ENCODE measurements around the gene KIDINS220.

DNA sequence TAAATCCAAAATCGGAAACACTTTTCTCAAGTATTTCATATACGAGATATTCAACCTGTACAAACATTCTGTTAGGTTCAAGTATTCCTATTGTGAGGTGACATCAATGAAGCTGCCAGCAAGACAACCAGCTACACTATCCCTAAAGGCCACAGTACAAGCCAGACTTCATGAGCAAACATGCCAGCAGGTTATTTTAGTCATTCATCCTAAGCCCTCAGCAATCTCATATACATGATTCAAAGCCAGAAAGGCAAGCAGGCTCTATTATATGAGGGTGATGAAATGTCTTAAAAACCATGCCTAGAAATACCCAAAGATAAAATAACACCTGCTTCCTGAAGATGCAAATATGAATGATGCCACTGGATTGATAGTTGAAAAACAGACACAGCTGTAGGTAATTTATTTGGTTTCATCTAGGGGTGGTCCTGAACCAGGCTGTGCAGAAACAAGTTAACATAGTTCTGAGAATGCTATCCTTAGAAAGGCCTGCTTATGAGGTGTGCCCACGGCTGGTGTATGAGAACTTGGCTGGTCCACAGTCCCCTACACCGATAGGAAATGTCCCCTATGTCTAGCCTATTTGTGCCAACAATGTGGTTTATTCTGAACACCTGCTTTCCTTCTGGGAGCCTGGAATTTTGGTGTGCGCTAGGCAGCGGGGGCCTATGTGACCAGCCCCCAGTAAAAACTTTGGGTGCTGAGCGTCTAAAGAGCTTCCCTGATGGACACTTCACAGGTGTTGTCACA, 48.2 kb upstream of the KIDINS220 start:
- no peak for TF ChIP-seq TAF1 (IDR thresholded peaks at IDR 0.05; ENCODE audit: low read depth)
- TF ChIP-seq RAD21 (IDR thresholded peaks at IDR 0.05; ENCODE audit: low read depth) = no peak
- TF ChIP-seq CEBPB (IDR thresholded peaks at IDR 0.05) = no peak
- no peak for TF ChIP-seq YY1 (IDR thresholded peaks at IDR 0.05; ENCODE audit: low read depth)
- TF ChIP-seq ZBTB7A (IDR thresholded peaks at IDR 0.05; ENCODE audit: low read depth) = no peak
- no peak for TF ChIP-seq NFIC (IDR thresholded peaks at IDR 0.05)
- TF ChIP-seq, protein P1, sequence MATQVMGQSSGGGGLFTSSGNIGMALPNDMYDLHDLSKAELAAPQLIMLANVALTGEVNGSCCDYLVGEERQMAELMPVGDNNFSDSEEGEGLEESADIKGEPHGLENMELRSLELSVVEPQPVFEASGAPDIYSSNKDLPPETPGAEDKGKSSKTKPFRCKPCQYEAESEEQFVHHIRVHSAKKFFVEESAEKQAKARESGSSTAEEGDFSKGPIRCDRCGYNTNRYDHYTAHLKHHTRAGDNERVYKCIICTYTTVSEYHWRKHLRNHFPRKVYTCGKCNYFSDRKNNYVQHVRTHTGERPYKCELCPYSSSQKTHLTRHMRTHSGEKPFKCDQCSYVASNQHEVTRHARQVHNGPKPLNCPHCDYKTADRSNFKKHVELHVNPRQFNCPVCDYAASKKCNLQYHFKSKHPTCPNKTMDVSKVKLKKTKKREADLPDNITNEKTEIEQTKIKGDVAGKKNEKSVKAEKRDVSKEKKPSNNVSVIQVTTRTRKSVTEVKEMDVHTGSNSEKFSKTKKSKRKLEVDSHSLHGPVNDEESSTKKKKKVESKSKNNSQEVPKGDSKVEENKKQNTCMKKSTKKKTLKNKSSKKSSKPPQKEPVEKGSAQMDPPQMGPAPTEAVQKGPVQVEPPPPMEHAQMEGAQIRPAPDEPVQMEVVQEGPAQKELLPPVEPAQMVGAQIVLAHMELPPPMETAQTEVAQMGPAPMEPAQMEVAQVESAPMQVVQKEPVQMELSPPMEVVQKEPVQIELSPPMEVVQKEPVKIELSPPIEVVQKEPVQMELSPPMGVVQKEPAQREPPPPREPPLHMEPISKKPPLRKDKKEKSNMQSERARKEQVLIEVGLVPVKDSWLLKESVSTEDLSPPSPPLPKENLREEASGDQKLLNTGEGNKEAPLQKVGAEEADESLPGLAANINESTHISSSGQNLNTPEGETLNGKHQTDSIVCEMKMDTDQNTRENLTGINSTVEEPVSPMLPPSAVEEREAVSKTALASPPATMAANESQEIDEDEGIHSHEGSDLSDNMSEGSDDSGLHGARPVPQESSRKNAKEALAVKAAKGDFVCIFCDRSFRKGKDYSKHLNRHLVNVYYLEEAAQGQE (IDR thresholded peaks at IDR 0.05; ENCODE audit: low read depth) = no peak
- TF ChIP-seq, protein P2, sequence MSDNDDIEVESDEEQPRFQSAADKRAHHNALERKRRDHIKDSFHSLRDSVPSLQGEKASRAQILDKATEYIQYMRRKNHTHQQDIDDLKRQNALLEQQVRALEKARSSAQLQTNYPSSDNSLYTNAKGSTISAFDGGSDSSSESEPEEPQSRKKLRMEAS (IDR thresholded peaks at IDR 0.05) = no peak
- no peak for TF ChIP-seq EGR1 (IDR thresholded peaks at IDR 0.05)
- no peak for TF ChIP-seq TCF12 (IDR thresholded peaks at IDR 0.05; ENCODE audit: low read depth)

Data from Ishikawa (cell line).